Measurements from ENCODE around the gene PTPRN2.

- TF ChIP-seq EZH2 (IDR thresholded peaks at IDR 0.05; ENCODE audit: borderline replicate concordance, low read depth, low read length, poor library complexity, severe bottlenecking), result no peak
- TF ChIP-seq, protein P1, sequence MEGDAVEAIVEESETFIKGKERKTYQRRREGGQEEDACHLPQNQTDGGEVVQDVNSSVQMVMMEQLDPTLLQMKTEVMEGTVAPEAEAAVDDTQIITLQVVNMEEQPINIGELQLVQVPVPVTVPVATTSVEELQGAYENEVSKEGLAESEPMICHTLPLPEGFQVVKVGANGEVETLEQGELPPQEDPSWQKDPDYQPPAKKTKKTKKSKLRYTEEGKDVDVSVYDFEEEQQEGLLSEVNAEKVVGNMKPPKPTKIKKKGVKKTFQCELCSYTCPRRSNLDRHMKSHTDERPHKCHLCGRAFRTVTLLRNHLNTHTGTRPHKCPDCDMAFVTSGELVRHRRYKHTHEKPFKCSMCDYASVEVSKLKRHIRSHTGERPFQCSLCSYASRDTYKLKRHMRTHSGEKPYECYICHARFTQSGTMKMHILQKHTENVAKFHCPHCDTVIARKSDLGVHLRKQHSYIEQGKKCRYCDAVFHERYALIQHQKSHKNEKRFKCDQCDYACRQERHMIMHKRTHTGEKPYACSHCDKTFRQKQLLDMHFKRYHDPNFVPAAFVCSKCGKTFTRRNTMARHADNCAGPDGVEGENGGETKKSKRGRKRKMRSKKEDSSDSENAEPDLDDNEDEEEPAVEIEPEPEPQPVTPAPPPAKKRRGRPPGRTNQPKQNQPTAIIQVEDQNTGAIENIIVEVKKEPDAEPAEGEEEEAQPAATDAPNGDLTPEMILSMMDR (conservative IDR thresholded peaks at IDR 0.05; ENCODE audit: low read depth, low read length), result no peak
These were observed 239.2 kb downstream of the PTPRN2 start for GRCh38 chr7:158348446-158348845.

Data from A673 (cell line).